ENCODE measurements around the gene RPTOR.

DNA sequence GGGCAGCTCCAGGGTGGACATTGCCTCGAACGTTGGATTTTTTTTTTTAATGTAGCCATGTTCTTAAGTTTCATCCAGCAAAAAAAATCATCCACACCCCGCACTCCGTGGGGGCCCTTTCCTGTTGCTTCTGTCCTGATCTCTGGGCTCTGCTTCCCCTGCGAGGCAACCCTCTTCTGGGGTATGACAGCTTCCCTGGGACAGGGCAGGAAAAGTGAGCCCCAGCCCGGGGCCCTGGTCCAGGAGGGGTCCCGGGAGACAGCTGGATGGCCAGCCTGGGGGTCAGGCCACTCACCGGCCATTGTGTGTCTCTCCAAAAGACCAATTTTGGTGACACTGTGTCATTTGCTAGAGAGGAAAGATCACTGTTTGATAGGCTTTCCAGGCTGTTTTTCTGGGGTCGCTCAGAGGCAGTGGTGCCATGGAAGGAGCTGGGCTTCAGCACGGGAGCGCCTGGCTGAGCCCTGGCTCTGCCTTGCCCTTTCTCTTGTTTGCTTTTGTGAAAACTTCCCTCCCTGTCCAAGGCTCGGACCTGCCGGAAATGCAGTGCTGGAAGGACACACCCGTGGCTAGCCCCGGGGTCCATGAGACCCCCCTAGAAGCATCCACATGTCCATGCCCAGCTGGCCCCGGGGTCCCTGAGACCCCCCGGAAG, 406.0 kb downstream of the RPTOR start:
- TF ChIP-seq, protein P1, sequence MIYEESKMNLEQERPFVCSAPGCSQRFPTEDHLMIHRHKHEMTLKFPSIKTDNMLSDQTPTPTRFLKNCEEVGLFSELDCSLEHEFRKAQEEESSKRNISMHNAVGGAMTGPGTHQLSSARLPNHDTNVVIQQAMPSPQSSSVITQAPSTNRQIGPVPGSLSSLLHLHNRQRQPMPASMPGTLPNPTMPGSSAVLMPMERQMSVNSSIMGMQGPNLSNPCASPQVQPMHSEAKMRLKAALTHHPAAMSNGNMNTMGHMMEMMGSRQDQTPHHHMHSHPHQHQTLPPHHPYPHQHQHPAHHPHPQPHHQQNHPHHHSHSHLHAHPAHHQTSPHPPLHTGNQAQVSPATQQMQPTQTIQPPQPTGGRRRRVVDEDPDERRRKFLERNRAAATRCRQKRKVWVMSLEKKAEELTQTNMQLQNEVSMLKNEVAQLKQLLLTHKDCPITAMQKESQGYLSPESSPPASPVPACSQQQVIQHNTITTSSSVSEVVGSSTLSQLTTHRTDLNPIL (CRISPR knock-in tag; IDR thresholded peaks at IDR 0.05; ENCODE audit: low read depth): no peak
- TF ChIP-seq ZNF565 (CRISPR knock-in tag; conservative IDR thresholded peaks at IDR 0.05; ENCODE audit: low read depth): no peak
- no peak for TF ChIP-seq ZNF8 (CRISPR knock-in tag; IDR thresholded peaks at IDR 0.05)
- no peak for TF ChIP-seq ZFP3 (CRISPR knock-in tag; IDR thresholded peaks at IDR 0.05)
- TF ChIP-seq BACH2 (CRISPR knock-in tag; IDR thresholded peaks at IDR 0.05; ENCODE audit: borderline replicate concordance): no peak

Measured in SK-N-SH treated with all-trans-retinoic acid at 6 μM for 48 hours (cell line).